ENCODE measurements around the gene WNT7A.

Gene WNT7A

GRCh38 chr3:13825311-13825579 is 54.6 kb downstream of the WNT7A start:
- no peak for DNase-seq

GRCh38 chr3:13824521-13825310 is 55.2 kb downstream of the WNT7A start:
- no peak for DNase-seq

GRCh38 chr3:13823692-13824091 is 56.2 kb downstream of the WNT7A start:
- DNase-seq, result no peak

GRCh38 chr3:13822871-13823585 is 56.8 kb downstream of the WNT7A start:
- no peak for DNase-seq

- DNase-seq, result no peak
Measured at GRCh38 chr3:13822042-13822441, 57.8 kb downstream of the WNT7A start.

- no peak for DNase-seq
Measured at GRCh38 chr3:13821126-13821525, 58.7 kb downstream of the WNT7A start.

GRCh38 chr3:13818919-13819318 is 61.0 kb downstream of the WNT7A start:
- DNase-seq, result no peak

- DNase-seq, result no peak
Measured at GRCh38 chr3:13815088-13815683, 64.7 kb downstream of the WNT7A start.

GRCh38 chr3:13812034-13812471 is 67.8 kb downstream of the WNT7A start:
- DNase-seq, result no peak

GRCh38 chr3:13811614-13812013 is 68.3 kb downstream of the WNT7A start:
- DNase-seq, result no peak

- no peak for DNase-seq
Measured at GRCh38 chr3:13808550-13808949, 71.3 kb downstream of the WNT7A start.

- DNase-seq, result no peak
Measured at GRCh38 chr3:13801361-13802204, 78.3 kb downstream of the WNT7A start.

GRCh38 chr3:13800064-13800463 is 79.8 kb downstream of the WNT7A start:
- no peak for DNase-seq

GRCh38 chr3:13798401-13798800 is 81.5 kb downstream of the WNT7A start:
- DNase-seq, result no peak

GRCh38 chr3:13796701-13797460 is 83.0 kb downstream of the WNT7A start:
- no peak for DNase-seq

- no peak for DNase-seq
Measured at GRCh38 chr3:13795816-13796215, 84.1 kb downstream of the WNT7A start.

GRCh38 chr3:13794322-13794721 is 85.5 kb downstream of the WNT7A start:
- no peak for DNase-seq

GRCh38 chr3:13793451-13793850 is 86.4 kb downstream of the WNT7A start:
- no peak for DNase-seq

- DNase-seq, result no peak
Measured at GRCh38 chr3:13792512-13793371, 87.1 kb downstream of the WNT7A start.

- no peak for DNase-seq
Measured at GRCh38 chr3:13792051-13792490, 87.8 kb downstream of the WNT7A start.

Data from KG1 (cell line).